Thyroid gland (tissue), 4 donors: ENCODE measurements around the gene RPS27L.

Experiments used
- POLR2A ChIP-seq, 2 donors: fragments of 450-650 bp; IDR thresholded peaks; one replicate each; pipeline ENCODE4 v1.6.1; 2017; ENCODE audit warnings: antibody characterized with exemption in 2 of 2, mild to moderate bottlenecking in 2 of 2, moderate library complexity in 1 of 2
- TF ChIP-seq, protein P1 (sequence below), 6 experiments: fragments of 200-600 bp in 3 of 6; fragments of 450-650 bp in 3 of 6; sonication (generic) in 3 of 6; IDR thresholded peaks; one replicate each; pipeline ENCODE4 v1.5.1; 2016 to 2019; ENCODE audit warnings: antibody characterized with exemption in 6 of 6, mild to moderate bottlenecking in 2 of 6, inconsistent platforms in 1 of 6, moderate library complexity in 1 of 6

GRCh38 chr15:63156086-63156710, 1.1 kb downstream of the RPS27L start:
- TF ChIP-seq, protein P1, sequence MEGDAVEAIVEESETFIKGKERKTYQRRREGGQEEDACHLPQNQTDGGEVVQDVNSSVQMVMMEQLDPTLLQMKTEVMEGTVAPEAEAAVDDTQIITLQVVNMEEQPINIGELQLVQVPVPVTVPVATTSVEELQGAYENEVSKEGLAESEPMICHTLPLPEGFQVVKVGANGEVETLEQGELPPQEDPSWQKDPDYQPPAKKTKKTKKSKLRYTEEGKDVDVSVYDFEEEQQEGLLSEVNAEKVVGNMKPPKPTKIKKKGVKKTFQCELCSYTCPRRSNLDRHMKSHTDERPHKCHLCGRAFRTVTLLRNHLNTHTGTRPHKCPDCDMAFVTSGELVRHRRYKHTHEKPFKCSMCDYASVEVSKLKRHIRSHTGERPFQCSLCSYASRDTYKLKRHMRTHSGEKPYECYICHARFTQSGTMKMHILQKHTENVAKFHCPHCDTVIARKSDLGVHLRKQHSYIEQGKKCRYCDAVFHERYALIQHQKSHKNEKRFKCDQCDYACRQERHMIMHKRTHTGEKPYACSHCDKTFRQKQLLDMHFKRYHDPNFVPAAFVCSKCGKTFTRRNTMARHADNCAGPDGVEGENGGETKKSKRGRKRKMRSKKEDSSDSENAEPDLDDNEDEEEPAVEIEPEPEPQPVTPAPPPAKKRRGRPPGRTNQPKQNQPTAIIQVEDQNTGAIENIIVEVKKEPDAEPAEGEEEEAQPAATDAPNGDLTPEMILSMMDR (IDR thresholded peaks at IDR 0.05), result no peak
- no peak for TF ChIP-seq POLR2A (IDR thresholded peaks at IDR 0.05)
